Stimulated activated CD4-positive, alpha-beta T cell treated with anti-CD3 and anti-CD28 coated beads, Interleukin-4, amount 100 ng/mL, for 4 hours (primary cell): ENCODE results near the gene CYP8B1.
"Not testable (repeated sequence)": the region's sequence is repeated elsewhere in the genome, so short reads cannot be mapped to it uniquely, and the experiment has no call there.

Source experiments
- DNase-seq, 2 experiments: peaks; one replicate each; pipeline ENCODE4 v3.0.0-alpha.2; 2020

Gene CYP8B1

DNA sequence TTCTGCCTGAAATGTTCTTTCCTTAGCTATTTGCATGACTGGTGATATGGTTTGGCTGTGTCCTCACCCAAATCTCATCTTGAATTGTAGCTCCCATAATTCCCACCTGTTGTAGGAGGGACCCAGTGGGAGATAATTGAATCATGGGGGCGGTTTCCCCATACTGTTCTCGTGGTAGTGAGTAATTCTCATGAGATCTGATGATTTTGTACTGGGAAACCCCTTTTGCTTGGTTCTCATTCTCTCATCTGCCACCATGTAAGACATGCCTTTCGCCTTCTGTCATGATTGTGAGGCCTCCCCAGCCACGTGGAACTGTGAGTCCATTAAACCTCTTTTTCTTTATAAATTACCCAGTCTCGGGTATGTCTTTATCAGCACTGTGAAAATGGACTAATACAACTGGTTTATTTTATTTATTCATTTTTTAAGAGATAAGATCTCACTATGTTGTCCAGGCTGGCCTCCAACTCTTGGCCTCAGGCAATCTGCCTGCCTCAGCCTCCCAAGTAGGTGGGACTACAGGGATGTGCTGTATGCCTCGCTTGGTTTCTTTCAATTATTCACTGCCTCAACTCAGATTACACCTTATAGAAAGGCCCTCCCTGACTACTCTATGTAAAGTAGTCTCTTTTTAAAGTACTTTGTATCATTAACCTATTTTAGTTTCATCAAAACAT, 7.7 kb upstream of the CYP8B1 start:
- DNase-seq, result not testable (repeated sequence)

DNA sequence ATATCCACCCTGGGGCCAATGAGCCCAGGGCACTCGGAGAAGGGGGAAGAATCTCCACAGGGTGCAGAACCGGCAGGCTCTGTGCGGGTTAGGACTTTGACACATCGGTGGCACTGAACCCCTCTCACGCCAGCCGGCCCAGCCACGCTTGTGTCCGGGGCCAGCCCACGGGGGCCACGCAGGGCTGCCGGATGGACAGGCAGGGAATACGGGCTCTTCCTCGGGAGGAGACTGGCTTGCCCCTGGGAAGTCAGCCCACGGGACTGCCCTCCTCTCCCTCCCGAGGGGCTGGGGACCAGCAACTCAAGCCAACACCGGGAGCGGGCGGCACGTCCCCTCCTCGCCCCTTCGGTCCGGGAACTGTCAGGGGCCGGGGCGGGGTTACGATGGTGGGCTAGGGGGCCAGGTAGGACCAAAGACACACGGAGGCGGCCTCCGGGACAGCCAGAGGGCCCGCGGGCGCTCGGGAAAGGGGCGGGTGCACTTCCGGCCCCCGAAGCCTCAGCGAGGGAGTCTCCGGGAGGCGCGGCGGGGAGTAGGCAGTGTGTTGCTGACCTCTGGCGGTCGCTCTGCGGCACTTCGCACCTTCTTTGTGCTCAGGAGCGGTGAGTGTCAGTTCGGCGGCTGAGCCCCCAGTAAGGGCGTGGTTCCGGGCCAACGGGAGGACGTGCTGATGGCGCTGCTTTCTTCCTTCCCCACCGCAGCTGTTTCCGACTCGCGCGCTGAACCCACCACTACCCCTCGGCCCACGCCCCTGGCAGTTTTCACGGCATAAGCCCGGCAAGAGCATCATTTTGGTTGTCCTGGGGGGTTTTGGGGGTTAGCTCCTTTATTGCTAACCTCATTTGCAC, 5.1 kb upstream of the CYP8B1 start:
- peak; percentile 82 to 86 for DNase-seq

DNA sequence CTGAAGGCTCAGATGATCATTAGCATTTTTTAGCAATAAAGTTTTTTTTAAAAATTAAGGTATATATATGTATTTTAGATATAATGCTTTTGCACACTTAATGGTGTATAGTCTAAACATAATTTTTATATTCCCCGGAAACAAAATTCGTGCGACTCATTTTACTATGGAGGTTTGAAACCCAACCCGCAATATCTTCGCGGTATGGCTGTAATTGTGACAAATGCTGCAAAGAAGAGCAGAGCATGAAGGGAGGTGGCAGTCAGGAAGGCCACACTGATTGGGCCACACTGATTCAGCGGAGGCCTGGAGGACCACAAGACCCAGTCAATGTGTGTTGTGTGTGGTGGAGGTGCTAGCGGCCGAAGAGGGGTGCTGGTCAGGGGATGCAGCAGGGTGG, 4.5 kb upstream of the CYP8B1 start:
- DNase-seq, result no peak

DNA sequence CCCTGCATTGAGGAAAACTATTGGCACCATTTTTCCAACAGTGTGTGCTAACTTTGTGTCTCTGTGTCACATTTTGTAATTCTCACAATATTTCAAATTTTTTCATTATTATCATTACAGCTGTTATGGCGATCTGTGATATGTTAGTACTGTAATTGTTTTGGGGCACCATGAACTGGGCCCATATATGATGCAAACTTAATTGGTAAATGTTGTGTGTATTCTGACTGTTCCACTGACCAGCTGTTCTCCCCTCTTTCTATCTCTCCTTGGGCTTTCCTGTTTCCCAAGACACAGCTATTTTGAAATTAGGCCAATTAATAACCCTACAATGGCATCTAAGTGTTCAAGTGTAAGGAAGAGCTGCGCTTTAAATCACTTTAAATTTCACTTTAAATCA, 2.2 kb upstream of the CYP8B1 start:
- no peak for DNase-seq

GRCh38 chr3:42876940-42877720, 1.5 kb upstream of the CYP8B1 start:
- no peak for DNase-seq

- no peak for DNase-seq
Observed at GRCh38 chr3:42876401-42876800, 722 bp upstream of the CYP8B1 start.

GRCh38 chr3:42874749-42875148, 930 bp downstream of the CYP8B1 start:
- DNase-seq, result no peak

- DNase-seq, result no peak
Observed at GRCh38 chr3:42873221-42873982, 2.3 kb downstream of the CYP8B1 start.

DNA sequence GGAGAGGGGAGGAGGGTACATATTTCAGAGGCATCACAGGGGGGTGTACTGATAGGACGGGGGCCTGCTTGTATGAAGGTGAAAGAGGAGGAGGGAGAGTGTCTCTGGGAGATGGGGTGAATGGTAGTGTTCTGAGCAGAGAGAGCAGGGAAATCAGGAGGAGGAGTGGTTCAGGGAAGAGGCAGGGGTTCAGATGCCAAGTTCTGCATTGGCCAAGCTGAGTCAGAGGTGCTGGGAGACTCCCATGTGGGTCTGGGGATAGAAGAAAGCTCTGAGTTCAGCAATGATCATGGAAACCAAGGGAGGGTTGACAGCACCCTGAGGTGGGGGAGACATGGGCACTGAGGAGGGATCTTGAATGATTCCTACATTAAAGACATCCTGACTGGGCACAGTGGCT, 3.0 kb downstream of the CYP8B1 start:
- DNase-seq, result no peak

DNA sequence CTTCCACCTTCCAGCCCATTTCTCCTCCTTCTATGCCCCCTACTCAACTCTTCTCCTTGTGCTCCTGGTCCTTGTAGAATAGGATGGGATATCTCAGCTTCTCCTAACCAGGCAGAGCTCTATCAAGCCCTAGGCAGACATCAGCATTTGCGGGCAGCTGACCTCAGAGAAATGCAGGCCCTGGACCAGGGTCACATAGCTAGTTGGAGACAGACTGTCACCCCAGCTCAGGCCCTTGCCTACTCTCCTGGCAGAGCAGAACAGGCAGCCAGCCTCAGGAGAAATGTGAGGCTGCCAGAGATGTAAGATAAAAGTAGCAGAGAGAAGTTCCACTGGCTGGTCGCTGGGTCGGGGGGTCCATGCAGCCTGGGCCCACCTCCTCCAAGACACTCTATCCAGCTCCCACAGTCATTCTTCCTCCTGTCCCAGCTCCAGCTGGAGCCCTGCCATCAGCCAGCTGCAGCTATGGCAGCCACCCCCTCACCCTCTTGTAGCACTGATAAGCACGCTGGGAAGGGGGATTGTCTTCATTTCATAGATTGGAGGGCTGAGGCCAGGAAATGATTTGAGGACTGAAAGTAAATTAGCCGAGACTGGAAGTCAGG, 4.0 kb downstream of the CYP8B1 start:
- DNase-seq, result no peak

GRCh38 chr3:42868841-42869240, 6.8 kb downstream of the CYP8B1 start:
- DNase-seq, result no peak

DNA sequence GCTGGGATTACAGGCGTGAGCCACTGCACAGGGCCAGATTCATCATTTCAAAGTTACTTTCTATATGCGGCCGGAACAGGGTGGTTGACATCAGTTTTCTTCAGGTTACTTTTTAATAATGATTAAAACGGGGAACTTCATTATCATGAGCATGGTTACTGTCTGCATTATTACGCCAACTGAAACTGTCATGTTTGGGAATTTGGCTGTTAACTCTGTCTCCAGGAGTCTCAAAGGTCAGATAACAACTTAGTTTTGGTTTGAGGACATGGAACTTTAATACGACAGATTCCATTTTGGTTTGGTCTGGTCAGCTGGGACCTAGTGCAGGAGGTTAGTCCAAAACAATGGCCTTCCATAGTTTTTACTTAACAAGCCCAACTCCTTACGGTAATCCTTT, 8.5 kb downstream of the CYP8B1 start:
- no peak for DNase-seq

DNA sequence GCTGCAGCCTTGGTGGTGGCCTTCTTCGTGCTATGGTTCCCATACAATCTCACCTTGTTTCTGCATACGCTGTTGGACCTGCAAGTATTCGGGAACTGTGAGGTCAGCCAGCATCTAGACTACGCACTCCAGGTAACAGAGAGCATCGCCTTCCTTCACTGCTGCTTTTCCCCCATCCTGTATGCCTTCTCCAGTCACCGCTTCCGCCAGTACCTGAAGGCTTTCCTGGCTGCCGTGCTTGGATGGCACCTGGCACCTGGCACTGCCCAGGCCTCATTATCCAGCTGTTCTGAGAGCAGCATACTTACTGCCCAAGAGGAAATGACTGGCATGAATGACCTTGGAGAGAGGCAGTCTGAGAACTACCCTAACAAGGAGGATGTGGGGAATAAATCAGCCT, 10.4 kb downstream of the CYP8B1 start:
- no peak for DNase-seq

GRCh38 chr3:42864321-42864950, 11.2 kb downstream of the CYP8B1 start:
- DNase-seq, result no peak

- no peak for DNase-seq
Observed at GRCh38 chr3:42856544-42856943, 19.1 kb downstream of the CYP8B1 start.

DNA sequence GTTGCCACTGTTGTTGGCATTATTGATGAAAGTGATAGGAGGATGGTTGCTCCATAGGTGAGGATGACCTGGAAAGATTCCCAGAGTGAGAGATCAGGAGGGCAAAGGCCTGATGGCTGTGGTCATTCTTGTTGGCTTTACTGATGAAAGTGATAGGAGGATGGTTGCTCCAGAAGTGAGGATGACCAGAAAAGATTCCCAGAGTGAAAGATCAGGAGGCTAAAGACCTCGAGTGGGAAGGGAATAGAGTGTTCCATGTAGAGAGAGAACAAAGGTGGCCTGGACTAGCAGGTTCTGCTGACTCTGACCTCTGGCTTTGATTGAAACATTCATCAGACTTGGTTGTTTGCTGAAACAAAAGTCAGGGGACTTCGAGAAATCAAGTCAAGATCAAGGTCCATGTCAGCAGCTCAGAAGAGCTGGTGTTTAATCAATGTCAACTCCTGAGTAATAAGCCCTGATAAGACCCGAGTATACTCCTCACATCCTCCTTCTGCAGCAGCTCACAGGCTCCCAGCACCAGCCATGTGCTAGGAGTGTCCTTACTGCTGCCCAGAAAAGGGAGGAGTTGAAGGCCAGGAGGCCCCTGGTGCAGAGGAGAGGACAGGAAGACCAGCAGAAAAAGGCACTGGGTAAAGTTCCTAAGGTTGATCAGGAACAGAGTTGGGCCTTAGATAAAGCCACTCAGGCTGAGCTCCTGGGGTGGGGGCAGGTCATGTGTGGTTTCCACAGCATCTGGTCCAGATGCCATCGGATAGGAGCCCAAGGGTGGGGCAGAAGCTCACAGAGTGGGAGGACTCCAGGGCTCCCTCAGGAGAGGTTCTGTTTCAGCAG, 19.9 kb downstream of the CYP8B1 start:
- no peak for DNase-seq

DNA sequence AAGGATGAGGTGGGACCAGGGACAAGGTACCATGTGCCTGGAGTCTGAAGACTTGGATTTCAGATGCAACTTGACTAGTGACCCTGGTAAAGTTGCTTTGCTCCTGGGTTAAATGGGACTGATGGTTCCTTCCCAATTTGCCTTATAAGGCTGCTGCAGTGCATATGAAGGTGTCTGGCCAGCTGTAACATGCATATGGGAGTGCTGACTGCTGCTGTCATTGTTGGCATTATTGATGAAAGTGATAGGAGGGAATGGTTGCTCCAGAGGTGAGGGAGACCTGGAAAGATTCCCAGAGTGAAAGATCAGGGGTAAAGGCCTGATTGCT, 20.5 kb downstream of the CYP8B1 start:
- DNase-seq, result no peak

GRCh38 chr3:42853739-42854302, 21.9 kb downstream of the CYP8B1 start:
- DNase-seq, result no peak

DNA sequence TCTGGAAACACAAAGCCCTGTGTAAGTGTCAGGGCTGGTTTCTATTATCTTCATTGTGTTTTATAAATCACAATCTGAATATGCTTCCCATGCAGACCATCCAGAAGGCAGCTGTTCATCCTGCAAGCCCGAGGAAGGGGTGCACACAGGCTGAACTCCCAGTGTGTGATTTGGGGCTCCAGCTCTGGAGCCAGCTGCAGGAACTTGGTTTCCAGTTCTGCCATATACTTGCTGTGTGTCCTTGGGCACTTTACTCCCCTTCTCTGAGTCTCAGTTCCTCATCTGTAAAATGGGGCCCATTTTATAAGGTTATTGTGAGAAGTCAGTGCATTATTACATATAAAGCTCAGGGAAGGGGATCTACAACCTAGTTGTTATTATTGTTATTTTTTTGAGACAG, 22.6 kb downstream of the CYP8B1 start:
- DNase-seq, result no peak

GRCh38 chr3:42852441-42852840, 23.2 kb downstream of the CYP8B1 start:
- no peak for DNase-seq
